SHP77 (cell line): ENCODE results near the gene ZNF438.
"Not testable (repeated sequence)": the region's sequence is repeated elsewhere in the genome, so short reads cannot be mapped to it uniquely, and the experiment has no call there.

ENCODE experiments used
- DNase-seq, 2 experiments: peaks; one replicate each; lab custom pipeline; 2025; lab: John Stamatoyannopoulos, UW

Gene ZNF438

DNA sequence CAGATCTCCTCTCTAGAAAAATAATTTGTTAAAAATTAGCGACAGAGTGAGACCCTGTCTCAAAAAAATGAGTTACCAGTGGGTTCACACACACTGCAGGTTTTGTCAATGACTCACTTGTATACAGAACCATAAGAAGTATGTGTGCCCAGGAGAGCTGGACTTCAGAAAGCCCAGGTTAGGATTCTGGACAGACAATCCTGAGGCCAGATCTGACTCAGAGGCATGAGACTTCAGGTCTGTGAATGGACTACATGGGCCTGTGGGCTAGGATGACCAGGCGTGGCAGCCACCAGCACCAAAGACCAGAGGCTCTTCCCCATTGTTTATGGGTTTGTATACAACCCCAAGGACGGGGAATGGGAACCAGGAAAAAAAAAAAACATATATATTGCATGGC lies 9.3 kb upstream of the ZNF438 start:
- no peak for DNase-seq

DNA sequence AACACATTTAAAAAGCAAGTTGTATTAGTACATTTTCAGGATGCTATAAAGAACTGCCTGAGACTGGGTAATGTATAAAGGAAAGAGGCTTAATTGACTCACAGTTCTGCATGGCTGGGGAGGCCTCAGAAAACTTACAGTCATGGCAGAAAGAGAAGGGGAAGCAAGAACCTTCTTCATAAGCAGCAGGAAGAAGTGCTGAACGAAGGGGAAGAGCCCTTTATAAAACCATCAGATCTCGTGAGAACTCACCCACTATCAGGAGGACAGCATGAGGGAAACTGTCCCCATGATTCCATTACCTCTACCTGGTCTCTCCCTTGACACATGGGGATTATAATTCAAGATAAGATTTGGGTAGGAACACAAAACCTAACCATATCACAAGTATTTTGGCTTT lies 7.3 kb upstream of the ZNF438 start:
- DNase-seq, result not testable (repeated sequence)

DNA sequence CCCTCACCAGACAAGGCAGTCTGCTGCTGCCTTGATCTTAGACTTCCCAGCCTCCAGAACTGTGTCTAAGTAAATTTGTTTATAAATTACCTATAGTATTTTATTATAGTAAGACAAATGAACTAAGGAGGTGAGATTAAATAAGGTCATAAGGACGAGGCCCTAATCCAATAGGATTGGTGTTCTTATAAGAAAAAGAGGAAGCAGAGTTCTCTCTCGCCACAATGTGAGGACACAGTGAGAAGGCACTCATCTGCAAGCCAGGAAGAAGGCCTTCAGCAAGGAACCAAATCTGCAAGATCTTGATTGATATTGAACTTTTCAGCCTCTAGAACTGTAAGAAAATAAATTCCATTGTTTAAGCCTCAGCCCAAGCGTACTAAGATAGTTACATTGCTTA lies 6.1 kb upstream of the ZNF438 start:
- DNase-seq, result no peak

DNA sequence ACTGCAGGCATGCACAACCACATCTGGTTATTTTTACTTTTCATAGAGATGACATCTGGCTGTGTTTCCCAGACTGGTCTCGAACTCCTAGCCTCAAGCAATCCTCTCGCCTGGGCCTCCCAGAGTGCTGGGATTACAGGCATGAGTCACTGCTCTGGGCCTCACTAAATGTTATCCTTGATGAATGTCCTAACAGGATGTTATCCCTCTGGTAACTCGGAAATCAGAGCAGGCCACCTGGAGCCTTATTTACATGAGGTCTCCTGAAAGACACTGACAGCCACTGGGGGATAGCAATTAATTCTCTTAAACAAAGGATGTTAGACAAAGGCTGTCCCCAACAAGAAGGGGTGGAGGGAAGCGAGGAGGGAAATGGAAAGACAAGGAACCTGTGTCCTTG lies 4.5 kb upstream of the ZNF438 start:
- peak in 1 of 2 experiments; percentile 11 for DNase-seq

DNA sequence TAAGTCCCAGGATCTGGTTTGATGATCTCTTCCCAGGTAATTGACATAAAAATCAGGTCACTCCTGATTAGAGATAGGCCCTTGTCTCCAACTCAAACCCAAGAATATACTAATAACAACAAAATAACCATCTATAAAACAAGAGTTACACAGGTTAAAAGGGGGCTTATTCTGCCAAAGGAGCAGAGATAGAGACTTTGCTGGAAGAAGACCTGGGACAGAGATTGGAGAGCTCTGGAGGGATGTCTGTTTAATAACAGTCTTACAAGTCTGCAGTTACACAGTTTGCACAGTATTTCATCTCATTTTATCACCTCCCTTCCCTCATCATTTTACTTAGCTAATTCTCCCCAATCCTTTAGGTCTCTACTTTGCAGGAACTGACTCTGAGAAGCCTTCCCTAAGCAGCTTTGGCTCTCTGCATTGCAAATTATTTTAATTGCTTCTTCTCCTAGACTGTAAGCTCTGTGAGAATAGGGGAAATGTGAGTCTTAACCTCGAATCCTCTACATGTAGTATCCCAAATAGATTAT lies 3.7 kb upstream of the ZNF438 start:
- DNase-seq, result no peak

DNA sequence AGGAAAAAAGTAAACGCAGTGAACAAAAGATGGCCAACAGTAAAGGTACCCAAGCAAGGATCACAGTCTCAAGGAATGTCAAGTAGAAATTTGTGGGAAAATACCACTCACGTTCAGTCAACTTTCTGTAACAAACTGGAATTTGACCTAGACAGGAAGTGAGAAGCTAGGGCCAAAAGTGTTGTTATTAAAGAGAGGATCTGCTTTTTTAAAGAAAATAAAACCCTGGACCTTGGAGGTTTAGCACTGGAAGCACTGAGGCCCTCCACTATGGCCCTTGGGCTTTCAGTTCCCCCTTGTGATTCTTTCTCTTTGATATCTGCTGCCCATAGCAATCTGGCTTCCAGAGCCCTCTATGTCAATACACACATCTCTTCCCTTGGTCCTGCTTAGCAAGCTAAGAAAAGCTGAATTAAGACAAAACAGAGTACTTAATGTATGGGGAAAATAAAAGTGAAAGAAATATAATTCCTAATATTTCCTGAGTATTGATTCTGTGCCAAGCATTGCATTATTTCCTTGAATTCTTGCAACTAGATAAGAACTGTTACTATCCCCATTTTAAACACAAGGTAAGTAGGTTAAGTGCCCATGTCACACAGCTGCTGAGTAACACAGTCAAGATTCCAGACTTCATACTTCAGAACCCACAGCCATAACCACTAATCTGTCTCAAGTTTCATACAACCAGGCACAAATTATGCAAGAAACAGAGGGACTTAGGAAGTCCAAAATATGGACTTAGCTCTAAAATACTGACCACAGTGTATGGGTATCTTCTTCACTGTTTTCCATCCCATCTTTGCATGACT lies 2.6 kb upstream of the ZNF438 start:
- no peak for DNase-seq

DNA sequence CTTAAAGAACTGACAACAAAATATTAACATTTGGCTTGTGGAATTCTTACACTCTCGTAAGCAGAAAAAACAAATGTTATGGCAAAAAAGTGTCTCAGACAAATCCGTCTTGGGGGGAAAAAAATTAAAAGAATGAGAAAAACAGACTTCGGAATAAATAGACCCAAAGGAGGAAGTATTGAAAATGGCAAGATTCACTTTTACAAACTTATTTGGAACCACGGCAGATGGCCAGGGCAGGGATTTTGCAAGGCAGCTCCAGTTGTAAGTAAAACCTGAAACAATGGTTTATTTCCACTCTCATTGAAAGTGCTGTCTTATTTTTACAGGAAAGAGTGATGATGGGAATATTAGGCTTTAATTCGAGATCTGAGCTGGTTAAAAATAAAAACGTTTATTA lies 1.5 kb upstream of the ZNF438 start:
- DNase-seq, result no peak

DNA sequence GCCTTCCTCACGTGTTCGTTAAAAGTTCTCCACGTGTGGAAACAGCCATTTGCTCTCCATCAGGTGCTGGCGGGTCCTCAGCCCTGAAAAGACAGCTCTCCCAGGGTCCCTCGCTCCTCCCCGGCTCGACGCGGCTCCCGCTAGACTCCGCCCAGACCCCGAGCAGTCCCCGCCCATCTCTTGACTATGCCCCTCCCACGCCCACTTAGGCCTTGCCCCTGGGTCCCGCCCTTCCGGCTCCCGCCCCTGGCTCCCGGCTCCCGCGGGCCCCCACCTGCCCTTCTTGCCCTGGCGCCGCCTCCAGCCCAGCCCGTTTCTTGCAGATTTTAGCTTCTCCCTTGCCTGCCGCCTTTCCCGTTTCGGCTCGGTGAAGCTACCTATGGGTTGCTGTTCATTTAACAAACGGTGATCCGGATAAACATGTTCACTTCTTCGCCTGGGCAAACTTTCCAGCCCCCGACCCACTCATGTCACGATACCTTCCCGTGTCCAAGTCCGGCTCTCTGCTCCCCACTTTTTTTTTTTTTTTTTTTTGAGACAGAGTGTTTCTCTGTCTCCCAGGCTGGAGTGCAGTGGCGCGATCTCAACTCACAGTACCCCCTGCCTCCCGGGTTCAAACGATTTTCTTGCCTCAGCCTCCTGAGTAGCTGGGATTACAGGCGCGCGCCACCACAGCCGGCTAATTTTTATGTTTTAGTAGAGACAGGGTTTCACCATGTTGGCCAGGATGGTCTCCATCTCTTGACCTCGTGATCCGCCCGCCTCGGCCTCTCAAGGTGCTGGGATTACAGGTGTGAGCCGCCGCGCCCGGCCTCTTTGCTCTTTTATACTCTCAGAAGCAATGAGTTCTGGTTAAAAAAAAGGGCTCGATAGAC lies 830 bp upstream of the ZNF438 start:
- DNase-seq, result peak; percentile 67 to 76

DNA sequence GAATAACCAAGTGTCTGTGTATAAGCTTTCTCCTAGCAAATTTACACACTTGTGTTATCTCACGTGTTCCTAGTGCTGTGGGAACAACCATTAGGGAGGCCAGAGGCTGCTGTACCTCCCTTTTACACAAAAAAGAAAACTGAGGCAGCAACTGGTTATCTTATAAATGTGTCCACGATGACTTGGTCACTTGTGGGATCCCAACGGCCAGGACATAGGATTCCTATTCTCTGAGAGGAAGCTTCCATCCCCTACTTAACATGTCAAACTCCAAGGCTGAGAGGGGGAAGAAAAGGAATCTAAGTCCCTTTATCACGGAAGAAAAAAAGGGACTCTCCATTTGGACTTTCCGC lies 484 bp downstream of the ZNF438 start:
- DNase-seq, result no peak

DNA sequence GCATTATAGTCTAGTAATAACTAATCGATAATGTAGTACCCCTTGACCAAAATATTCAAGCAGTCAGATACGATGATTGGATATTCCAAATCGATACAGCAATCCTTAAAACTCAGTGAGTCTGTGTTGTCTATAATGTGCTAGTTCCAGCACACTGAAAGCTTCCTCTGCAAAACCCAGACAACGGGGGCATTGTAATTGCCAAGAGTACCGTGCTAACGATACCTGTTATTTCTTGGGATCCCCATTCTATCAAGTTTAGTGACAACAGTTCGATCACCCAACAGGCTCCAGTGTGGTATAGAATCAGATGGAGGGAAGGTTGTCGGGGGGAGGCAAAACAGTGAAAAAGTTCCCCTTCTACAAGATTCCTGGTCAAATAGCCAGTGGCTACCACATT lies 865 bp downstream of the ZNF438 start:
- DNase-seq, result no peak

DNA sequence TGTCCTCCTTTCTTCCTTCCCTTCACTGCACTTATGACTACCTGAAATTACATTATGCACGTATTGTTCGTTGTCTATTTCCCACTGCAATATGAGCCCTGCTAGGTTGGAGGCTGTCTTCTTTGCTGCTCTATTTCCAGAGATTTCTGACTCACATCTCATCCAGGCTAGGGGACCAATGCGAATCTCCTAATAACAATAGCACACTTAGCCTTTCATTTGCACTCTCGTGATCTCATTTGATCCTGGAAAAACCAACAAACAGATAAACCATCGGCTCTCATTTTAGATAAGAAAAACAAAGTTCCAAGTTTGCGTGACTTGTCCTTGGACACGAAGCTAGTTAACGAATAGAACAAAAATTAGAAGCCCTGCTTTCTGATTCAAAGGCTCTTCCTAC lies 1.4 kb downstream of the ZNF438 start:
- DNase-seq, result no peak

DNA sequence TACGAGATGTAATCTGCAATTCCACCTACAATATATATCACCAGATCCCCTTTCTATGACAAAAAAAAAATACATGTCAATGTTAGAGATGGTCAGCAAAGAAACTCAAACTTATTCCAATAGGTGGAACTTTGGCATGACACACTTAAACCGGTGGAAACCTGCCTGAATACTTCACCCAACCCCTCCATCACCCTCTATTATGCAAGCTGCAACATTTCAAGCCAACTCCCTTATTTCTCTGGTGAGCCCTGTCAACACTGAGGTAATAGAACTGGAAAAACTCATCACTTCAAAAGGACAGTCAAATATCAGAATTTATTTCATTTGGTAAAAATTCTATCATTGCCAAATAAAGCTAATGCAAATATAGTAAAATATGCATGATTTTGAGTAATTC lies 3.6 kb downstream of the ZNF438 start:
- DNase-seq, result no peak

DNA sequence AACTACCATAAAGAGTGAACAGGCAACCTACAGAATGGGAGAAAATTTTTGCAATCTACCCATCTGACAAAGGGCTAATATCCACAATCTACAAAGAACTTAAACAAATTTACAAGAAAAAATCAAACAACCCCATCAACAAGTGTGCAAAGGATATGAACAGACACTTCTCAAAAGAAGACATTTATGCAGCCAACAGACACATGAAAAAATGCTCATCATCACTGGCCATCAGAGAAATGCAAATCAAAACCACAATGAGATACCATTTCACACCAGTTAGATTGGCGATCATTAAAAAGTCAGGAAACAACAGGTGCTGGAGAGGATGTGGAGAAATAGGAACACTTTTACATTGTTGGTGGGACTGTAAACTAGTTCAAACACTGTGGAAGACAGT lies 5.4 kb downstream of the ZNF438 start:
- not testable (repeated sequence) for DNase-seq

DNA sequence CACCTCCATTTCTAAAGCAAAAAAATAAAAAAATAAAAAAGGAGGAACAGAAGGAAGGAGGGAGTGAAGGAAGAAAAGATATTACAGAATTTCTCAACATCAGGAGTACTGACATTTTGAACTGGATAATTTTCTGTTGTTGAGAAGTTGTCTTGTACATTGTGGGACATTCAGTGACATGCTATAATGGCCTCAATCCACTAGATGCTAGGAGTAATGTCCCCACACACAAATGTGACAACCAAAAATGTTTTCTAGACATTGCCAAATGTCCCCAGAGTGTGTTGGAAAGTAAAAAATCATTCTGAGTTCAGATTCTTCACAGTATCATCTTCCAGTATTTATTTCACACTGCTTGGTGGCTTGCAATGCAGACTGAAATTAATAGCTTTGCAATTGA lies 6.5 kb downstream of the ZNF438 start:
- DNase-seq, result no peak

DNA sequence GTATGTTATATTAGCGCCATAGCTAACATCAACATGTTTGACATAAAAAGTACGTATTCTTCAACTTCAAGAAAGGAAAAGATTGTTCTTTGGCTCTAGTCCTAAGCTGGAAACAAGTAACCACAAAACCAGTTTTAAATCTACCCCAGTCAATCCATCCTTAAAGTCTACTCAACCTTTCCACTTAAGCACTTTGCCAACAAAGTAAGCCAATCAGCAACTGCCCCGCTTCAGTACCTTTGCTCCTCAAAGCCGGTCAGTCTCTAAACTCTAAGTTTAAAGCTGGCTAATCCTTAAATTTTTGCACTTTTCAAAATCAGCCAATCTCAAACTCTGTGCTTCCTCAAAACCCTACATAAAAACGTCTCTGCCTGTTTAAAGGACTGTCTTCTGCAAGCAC lies 8.1 kb downstream of the ZNF438 start:
- no peak for DNase-seq

DNA sequence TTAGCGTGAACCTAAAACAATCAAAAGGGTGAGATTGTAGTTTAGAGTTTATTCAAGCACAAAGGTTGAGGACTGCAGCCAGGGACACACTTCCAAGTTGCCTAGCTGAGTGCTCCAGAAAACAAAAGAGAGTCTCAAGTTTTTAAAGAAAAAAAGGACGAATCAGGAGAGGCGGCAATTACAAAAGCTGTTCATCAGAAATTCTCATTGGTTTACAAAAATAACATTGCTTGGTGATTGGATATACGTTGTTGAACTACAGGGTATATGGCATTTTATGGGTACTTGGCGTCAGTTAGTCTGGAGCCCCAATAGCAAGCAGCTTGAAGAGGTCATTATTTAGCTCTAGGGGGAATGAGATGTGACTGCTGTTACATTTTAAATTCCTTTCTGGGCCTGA lies 11.5 kb downstream of the ZNF438 start:
- no peak for DNase-seq

DNA sequence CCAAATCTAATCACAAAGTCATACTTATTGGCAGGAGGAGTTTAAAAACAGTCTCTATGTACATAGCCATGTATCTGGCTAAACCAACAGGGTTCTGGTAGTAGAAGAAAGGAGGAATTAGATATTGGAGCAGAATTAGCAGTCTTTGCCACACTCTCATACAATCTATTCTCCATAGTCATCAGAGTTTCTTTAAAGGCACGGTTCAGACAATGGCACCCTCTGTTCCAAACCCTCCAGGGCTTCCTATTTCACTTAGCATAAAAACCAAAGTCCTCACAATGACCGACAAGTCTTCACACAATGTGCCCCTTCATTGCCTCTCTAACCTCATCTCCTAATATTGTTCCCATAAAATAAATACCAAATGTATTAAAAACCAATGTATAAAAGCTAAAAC lies 12.7 kb downstream of the ZNF438 start:
- no peak for DNase-seq

DNA sequence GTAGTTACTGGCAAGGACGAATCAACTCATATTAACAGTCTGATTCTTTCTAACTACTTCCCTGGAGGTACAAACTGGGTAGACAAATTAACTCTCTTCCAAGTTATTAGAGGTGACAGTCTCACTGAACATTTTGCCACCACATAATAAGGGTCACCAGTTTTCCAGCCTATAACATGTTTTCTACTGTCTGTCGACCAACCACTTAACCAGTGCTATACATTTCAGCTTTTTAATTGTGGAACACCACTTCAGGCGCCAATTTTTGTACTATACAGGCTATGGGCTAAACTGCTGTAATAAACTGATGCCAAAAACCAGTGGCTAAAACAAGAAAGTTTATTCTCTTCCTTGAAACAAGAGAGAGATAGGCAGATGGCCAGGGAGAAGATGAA lies 13.3 kb downstream of the ZNF438 start:
- DNase-seq, result no peak

DNA sequence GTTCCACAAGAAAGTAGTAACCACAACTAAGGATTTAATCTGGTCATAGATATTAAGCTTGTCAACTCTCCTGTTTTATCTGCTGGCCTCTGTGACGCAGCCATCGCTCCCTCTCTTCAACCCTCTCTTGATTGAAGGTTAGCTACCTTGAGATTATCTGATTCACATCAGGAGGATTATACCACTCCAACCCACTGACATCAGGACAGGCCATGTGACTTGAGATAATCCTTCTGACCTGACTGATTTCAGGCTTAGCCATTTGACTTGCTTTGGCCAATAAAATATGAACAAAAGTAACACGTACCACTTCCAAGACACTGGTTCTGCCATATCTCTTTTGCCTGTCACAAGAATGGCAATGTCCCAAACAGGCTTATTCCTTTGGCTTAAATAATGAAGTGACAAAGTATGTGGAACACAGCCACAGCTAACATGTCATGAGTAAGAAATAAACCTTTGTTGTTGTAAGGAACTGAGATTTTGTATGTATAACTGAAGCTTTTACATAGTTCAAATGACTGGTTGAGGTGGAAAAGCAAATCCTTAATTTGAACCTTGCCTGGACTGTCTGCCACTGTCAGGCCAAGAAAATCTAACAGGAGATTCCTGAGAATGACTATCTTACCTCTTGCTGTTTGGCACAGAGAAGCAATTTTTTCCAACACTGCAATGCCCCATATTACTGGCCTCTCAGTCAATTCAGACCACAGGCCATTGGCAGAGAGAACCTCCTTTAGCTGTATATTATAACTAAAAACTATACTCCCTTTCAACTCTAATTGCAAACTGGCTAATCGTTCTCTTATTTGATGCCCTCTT lies 13.9 kb downstream of the ZNF438 start:
- DNase-seq, result no peak

DNA sequence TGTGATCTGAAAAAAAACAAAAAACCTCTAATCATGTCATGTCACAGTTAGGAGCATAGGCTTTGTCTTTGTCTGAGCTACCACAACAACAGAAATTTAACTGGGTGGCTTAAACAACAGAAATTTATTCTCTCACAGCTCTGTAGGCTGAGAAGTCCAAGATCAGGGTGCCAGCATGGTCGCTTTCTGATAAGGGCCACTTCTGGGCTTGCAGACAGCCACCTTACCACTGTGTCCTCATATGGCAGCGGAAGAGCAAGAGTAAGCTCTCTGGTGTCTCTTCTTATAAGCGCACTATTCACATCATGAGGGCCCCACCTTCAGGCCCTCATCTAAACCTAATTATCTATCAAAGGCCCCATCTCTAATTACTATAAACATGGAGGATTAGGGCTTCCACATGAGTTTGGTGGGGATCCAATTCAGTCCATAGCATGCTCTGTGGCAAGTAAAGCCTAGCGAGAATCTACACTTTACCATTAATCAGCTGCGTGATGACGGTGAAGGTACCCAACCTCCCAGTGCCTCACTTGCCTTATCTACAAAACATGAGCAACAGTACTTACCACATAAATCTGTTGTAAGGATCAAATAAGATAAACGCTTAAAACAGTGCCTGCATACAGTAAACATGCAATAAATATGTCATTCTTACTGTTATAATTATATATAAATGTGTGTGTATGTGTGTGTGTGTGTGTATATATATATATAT lies 17.3 kb downstream of the ZNF438 start:
- DNase-seq, result no peak

DNA sequence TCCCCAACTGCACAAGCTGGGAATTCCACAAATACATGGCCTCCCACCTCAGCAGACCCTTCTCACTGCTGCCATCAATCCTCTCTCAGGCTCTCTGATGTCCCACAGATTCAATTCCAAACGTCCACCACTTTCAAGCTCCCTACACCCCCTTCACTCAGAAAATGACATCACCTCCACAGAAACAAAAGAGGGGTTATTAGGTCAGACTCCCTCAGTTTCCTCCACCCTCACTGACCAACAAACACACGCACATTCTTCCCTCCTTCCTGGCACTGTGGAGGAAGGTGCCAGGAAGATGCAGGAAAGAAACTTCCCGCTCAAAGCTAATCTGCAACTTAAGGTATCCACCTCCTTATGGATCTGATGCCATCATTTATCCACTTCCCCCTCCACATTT lies 18.3 kb downstream of the ZNF438 start:
- no peak for DNase-seq

DNA sequence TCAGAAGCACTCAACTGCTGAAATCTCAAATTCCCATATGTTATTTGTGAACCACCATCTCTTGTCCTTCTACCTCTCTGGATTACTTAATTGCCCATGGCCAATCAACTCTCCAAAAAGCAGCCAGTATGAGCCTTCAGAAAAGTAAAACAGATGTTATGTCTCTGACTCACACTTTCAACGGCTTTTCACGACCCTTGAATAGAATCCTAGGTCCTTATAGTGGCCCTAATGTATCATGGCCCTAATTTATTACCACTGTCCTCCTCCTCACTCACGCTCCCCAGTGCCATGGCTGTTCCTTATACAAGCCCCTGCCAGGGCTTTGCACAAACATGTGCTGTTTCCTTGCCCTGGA lies 20.0 kb downstream of the ZNF438 start:
- no peak for DNase-seq
